SK-N-SH (cell line): ENCODE data around the gene MRFAP1L1. TPM values are rescaled to one million over a fixed set of nuclear protein-coding genes. Genes with fewer than 3 reads are reported as not detected.

Source experiments
- CTCF ChIA-PET: fragments of 300-600, 350-600 bp; formaldehyde crosslinking; extraction: SDS; loops from one replicate; lab custom pipeline; 2021; lab: Yijun Ruan, JAX
- POLR2A ChIA-PET: fragments of 350-600 bp; sonication (Branson Sonifier 250); formaldehyde crosslinking; extraction: SDS; loops from one replicate; lab custom pipeline; 2020; ENCODE audit warnings: antibody characterized with exemption, inconsistent platforms; lab: Yijun Ruan, JAX
- DNase-seq: peaks from one replicate; pipeline ENCODE4 v3.0.0; 2012
- H2AFZ ChIP-seq: fragments of 200-600 bp; sonication (generic); 2 replicates; pipeline ENCODE4 v1.8.1; 2016; ENCODE audit warnings: antibody characterized with exemption, mild to moderate bottlenecking, low read depth
- H3F3A ChIP-seq: fragments of 200-600 bp; sonication (generic); replicated peaks from 2 replicates; pipeline ENCODE3; 2016; ENCODE audit warnings: antibody characterized with exemption, mild to moderate bottlenecking; ENCODE audit not compliant: insufficient read depth
- H3K27ac ChIP-seq, 2 experiments: fragments of 200-500 bp in 1 of 2; fragments of 200-600 bp in 1 of 2; sonication (Bioruptor generic) in 1 of 2; sonication (generic), shearing (Covaris generic) in 1 of 2; 2 replicates each; pipeline versions ENCODE4 v1.5.1 to v1.6.1; 2014 to 2016; ENCODE audit warnings: low read depth in 2 of 2, inconsistent platforms in 1 of 2, low read length in 1 of 2, mild to moderate bottlenecking in 1 of 2, mixed read lengths in 1 of 2
- H3K27me3 ChIP-seq: fragments of 200-600 bp; sonication (generic), shearing (Covaris generic); 2 replicates; pipeline ENCODE4 v1.6.1; 2016; ENCODE audit warnings: mixed run types; ENCODE audit not compliant: insufficient read depth
- H3K36me3 ChIP-seq, 2 experiments: fragments of 200-500 bp in 1 of 2; fragments of 200-600 bp in 1 of 2; sonication (Bioruptor generic) in 1 of 2; sonication (generic) in 1 of 2; replicated peaks in 1 of 2; 2 replicates each; pipeline versions ENCODE3 to v1.5.1; 2014 to 2016; ENCODE audit warnings: low read length in 1 of 2, mild to moderate bottlenecking in 1 of 2; ENCODE audit not compliant: insufficient read depth in 2 of 2, control insufficient read depth in 1 of 2
- H3K4me1 ChIP-seq, 2 experiments: fragments of 200-500 bp in 1 of 2; fragments of 200-600 bp in 1 of 2; sonication (Bioruptor generic) in 1 of 2; sonication (generic), shearing (Covaris generic) in 1 of 2; 2 replicates each; pipeline versions ENCODE4 v1.5.1 to v1.6.1; 2014 to 2016; ENCODE audit warnings: low read depth in 1 of 2, low read length in 1 of 2, mixed run types in 1 of 2; ENCODE audit not compliant: insufficient read depth in 2 of 2, control insufficient read depth in 1 of 2
- H3K4me2 ChIP-seq: fragments of 200-600 bp; sonication (generic), shearing (Covaris generic); 2 replicates; pipeline ENCODE4 v1.6.1; 2017; ENCODE audit warnings: mixed run types
- H3K4me3 ChIP-seq, 2 experiments: fragments of 200-500 bp in 1 of 2; fragments of 200-600 bp in 1 of 2; sonication (Bioruptor generic) in 1 of 2; sonication (generic), shearing (Covaris generic) in 1 of 2; 2 replicates each; pipeline versions ENCODE4 v1.5.1 to v1.8.1; 2014 to 2016; ENCODE audit warnings: low read depth in 2 of 2, inconsistent platforms in 1 of 2, low read length in 1 of 2, mild to moderate bottlenecking in 1 of 2, mixed read lengths in 1 of 2, moderate library complexity in 1 of 2
- H3K79me2 ChIP-seq: fragments of 200-600 bp; sonication (generic); 2 replicates; pipeline ENCODE4 v1.8.1; 2017; ENCODE audit warnings: mild to moderate bottlenecking; ENCODE audit not compliant: insufficient read depth
- H3K9ac ChIP-seq: fragments of 200-600 bp; sonication (generic); 2 replicates; pipeline ENCODE4 v1.6.1; 2017; ENCODE audit warnings: mixed run types
- H3K9me2 ChIP-seq: fragments of 200-600 bp; sonication (generic); 2 replicates; pipeline ENCODE4 v1.6.1; 2017; ENCODE audit warnings: mixed run types
- H3K9me3 ChIP-seq: fragments of 200-600 bp; sonication (generic); 2 replicates; pipeline ENCODE4 v1.6.1; 2017; ENCODE audit warnings: mixed run types, mild to moderate bottlenecking, moderate library complexity
- H4K20me1 ChIP-seq: fragments of 200-600 bp; sonication (generic); 2 replicates; pipeline ENCODE4 v1.6.1; 2017; ENCODE audit warnings: mild to moderate bottlenecking, mixed run types; ENCODE audit not compliant: insufficient read depth
- ELF1 ChIP-seq: IDR thresholded peaks from 2 replicates; pipeline ENCODE4 v1.4.0; 2012
- FOSL2 ChIP-seq: IDR thresholded peaks from 2 replicates; pipeline ENCODE4 v1.4.0; 2012; ENCODE audit warnings: low read depth, mild to moderate bottlenecking, moderate library complexity, borderline replicate concordance
- FOXJ3 ChIP-seq: sonication (generic); formaldehyde crosslinking; IDR thresholded peaks from 2 replicates; pipeline ENCODE4 v1.5.1; 2020; ENCODE audit warnings: mild to moderate bottlenecking, missing genetic modification reagents
- FOXM1 ChIP-seq: IDR thresholded peaks from 2 replicates; pipeline ENCODE4 v1.4.0; 2012; ENCODE audit warnings: low read depth, mild to moderate bottlenecking
- GABPA ChIP-seq: IDR thresholded peaks from 2 replicates; pipeline ENCODE4 v1.4.0; 2012; ENCODE audit warnings: low read depth, mild to moderate bottlenecking
- GATA2 ChIP-seq: sonication (generic); formaldehyde crosslinking; IDR thresholded peaks from 2 replicates; pipeline ENCODE4 v1.5.0; 2020; ENCODE audit warnings: mild to moderate bottlenecking, missing genetic modification reagents
- JUND ChIP-seq: IDR thresholded peaks from 2 replicates; pipeline ENCODE4 v1.4.0; 2012
- POLR2AphosphoS5 ChIP-seq: IDR thresholded peaks from 2 replicates; pipeline ENCODE4 v1.6.1; 2012; ENCODE audit warnings: low read depth, low read length
- RCOR1 ChIP-seq: fragments of 150-350 bp; IDR thresholded peaks from 2 replicates; pipeline ENCODE4 v1.6.1; 2017; ENCODE audit warnings: antibody characterized with exemption, low read length
- TCF12 ChIP-seq: IDR thresholded peaks from 2 replicates; pipeline ENCODE4 v1.4.0; 2012
- TEAD4 ChIP-seq: IDR thresholded peaks from 2 replicates; pipeline ENCODE4 v1.4.0; 2012; ENCODE audit warnings: mild to moderate bottlenecking, borderline replicate concordance; ENCODE audit not compliant: insufficient read depth
- WGBS: methylation state at CpG from one replicate; pipeline ENCODE4 v1.1.6; 2017; ENCODE audit warnings: low lambda C conversion rate; 5-methylcytosine and 5-hydroxymethylcytosine counted together
- polyA plus RNA-seq, 3 experiments: library from polyadenylated mRNA; depleted of rRNA; stranded (reverse); fragments of >200 nt; gene quantifications; 2 replicates each; pipeline ENCODE4 v1.2.3, GENCODE V29; 2012
- TF ChIP-seq, protein P1 (sequence below): IDR thresholded peaks from 2 replicates; pipeline ENCODE4; 2012
- TF ChIP-seq, protein P2 (sequence below): fragments of 200-600 bp; sonication (generic); IDR thresholded peaks from 2 replicates; pipeline ENCODE4 v1.6.1; 2017; ENCODE audit warnings: antibody characterized with exemption, mild to moderate bottlenecking, moderate library complexity
- TF ChIP-seq, protein P3 (sequence below): IDR thresholded peaks from 2 replicates; pipeline ENCODE4 v1.4.0; 2012; ENCODE audit warnings: low read depth, borderline replicate concordance
- TF ChIP-seq, protein P4 (sequence below): IDR thresholded peaks from 2 replicates; pipeline ENCODE4 v1.4.0; 2012; ENCODE audit warnings: low read depth, borderline replicate concordance

Gene MRFAP1L1
- polyA plus RNA-seq, 1 of the 3 experiments (the other 2 are of a cell fraction), result 60.3 TPM

GRCh38 chr4:6753891-6754290 lies 44.2 kb upstream of the MRFAP1L1 start (continued):
- TF ChIP-seq FOSL2 (no peak), RCOR1 (no peak)
- TF ChIP-seq, protein P1, sequence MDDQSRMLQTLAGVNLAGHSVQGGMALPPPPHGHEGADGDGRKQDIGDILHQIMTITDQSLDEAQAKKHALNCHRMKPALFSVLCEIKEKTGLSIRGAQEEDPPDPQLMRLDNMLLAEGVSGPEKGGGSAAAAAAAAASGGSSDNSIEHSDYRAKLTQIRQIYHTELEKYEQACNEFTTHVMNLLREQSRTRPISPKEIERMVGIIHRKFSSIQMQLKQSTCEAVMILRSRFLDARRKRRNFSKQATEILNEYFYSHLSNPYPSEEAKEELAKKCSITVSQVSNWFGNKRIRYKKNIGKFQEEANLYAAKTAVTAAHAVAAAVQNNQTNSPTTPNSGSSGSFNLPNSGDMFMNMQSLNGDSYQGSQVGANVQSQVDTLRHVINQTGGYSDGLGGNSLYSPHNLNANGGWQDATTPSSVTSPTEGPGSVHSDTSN, result no peak

- TF ChIP-seq POLR2AphosphoS5 (no peak), FOXM1 (no peak), TEAD4 (no peak), FOXJ3 (CRISPR knock-in tag) (no peak), FOSL2 (no peak), JUND (no peak), TCF12 (no peak), ELF1 (no peak), GABPA (no peak), GATA2 (CRISPR knock-in tag) (no peak)
- TF ChIP-seq, protein P2, sequence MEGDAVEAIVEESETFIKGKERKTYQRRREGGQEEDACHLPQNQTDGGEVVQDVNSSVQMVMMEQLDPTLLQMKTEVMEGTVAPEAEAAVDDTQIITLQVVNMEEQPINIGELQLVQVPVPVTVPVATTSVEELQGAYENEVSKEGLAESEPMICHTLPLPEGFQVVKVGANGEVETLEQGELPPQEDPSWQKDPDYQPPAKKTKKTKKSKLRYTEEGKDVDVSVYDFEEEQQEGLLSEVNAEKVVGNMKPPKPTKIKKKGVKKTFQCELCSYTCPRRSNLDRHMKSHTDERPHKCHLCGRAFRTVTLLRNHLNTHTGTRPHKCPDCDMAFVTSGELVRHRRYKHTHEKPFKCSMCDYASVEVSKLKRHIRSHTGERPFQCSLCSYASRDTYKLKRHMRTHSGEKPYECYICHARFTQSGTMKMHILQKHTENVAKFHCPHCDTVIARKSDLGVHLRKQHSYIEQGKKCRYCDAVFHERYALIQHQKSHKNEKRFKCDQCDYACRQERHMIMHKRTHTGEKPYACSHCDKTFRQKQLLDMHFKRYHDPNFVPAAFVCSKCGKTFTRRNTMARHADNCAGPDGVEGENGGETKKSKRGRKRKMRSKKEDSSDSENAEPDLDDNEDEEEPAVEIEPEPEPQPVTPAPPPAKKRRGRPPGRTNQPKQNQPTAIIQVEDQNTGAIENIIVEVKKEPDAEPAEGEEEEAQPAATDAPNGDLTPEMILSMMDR, result no peak
- TF ChIP-seq, protein P3, sequence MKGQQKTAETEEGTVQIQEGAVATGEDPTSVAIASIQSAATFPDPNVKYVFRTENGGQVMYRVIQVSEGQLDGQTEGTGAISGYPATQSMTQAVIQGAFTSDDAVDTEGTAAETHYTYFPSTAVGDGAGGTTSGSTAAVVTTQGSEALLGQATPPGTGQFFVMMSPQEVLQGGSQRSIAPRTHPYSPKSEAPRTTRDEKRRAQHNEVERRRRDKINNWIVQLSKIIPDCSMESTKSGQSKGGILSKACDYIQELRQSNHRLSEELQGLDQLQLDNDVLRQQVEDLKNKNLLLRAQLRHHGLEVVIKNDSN, result no peak
- TF ChIP-seq, protein P4, sequence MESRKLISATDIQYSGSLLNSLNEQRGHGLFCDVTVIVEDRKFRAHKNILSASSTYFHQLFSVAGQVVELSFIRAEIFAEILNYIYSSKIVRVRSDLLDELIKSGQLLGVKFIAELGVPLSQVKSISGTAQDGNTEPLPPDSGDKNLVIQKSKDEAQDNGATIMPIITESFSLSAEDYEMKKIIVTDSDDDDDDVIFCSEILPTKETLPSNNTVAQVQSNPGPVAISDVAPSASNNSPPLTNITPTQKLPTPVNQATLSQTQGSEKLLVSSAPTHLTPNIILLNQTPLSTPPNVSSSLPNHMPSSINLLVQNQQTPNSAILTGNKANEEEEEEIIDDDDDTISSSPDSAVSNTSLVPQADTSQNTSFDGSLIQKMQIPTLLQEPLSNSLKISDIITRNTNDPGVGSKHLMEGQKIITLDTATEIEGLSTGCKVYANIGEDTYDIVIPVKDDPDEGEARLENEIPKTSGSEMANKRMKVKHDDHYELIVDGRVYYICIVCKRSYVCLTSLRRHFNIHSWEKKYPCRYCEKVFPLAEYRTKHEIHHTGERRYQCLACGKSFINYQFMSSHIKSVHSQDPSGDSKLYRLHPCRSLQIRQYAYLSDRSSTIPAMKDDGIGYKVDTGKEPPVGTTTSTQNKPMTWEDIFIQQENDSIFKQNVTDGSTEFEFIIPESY, result no peak
- TF ChIP-seq, all 33 proteins: peak for 0
- no peak overlapping the region for H2AFZ ChIP-seq
Observed at GRCh38 chr4:6753103-6753560, 43.5 kb upstream of the MRFAP1L1 start.

More at GRCh38 chr4:6753103-6753560, 43.5 kb upstream of the MRFAP1L1 start:
- DNase-seq, result no peak
- ChIA-PET CTCF (interaction anchor here (0.7 kb wide), 1 partner anchor 524 kb away, joined by 3 read pairs; no protein-coding TSS in a partner anchor), POLR2A (no interaction called here)
- Histone ChIP-seq H3K9me3 (no peaks in the 10 kb centered on the region), H3K4me2 (no peak overlapping the region), H3K27me3 (no peaks in the 10 kb centered on the region), H3K79me2 (no peaks in the 10 kb centered on the region), H3K9ac (no peak overlapping the region), H3K9me2 (no peaks in the 10 kb centered on the region), H3K4me1 (peaks cover 0 to 6% of the 10 kb centered on the region in 2 experiments; a peak in 1 of 4 replicates), H3K27ac (no peak overlapping the region), H4K20me1 (no peaks in the 10 kb centered on the region), H3F3A (no peaks in the 10 kb centered on the region), H3K4me3 (no peak overlapping the region), H3K36me3 (no peaks in the 10 kb centered on the region)
- WGBS, result 96% methylated on average over 12 of the region's 18 CpGs
